PC-3 (cell line): ENCODE results near the gene KCNJ15. TPM values are rescaled to one million over a fixed set of nuclear protein-coding genes. Genes with fewer than 3 reads are reported as not detected.

Source experiments
- ATAC-seq: fragments of 200-7000 bp; cut with Tn5 transposase; 2 replicates; pipeline ENCODE4 v1.9.1; 2020; ENCODE audit warnings: mild to moderate bottlenecking, moderate library complexity
- BruUV-seq: library from RNA; stranded (reverse); fragments of 400-500 nt; replicated peaks from 2 replicates; lab custom pipeline; 2021; lab: Mats Ljungman, UMichigan
- CTCF ChIA-PET: fragments of 300-600 bp; sonication (Branson Sonifier 250); formaldehyde crosslinking; loops from one replicate; lab custom pipeline; 2022; ENCODE audit warnings: antibody characterized with exemption; lab: Charles Lee
- POLR2A ChIA-PET: fragments of 300-600 bp; sonication (Branson Sonifier 250); formaldehyde crosslinking; loops from one replicate; lab custom pipeline; 2022; ENCODE audit warnings: antibody characterized with exemption; ENCODE audit not compliant: unreplicated experiment; lab: Charles Lee
- DNase-seq: peaks from one replicate; pipeline ENCODE4 v3.0.0-alpha.2; 2015
- H2AFZ ChIP-seq: fragments of 300-600 bp; sonication (generic); 2 replicates; pipeline ENCODE4 v1.6.0; 2016; ENCODE audit warnings: antibody characterized with exemption, low read length
- H3F3A ChIP-seq: fragments of 300-600 bp; sonication (generic); one replicate; pipeline ENCODE4 v1.6.0; 2017; ENCODE audit warnings: antibody characterized with exemption, low read length, control low read depth, mild to moderate bottlenecking; ENCODE audit not compliant: unreplicated experiment
- H3K27ac ChIP-seq: fragments of 300-600 bp; sonication (generic); 2 replicates; pipeline ENCODE4 v1.5.1; 2016; ENCODE audit warnings: mild to moderate bottlenecking, low read length
- H3K27me3 ChIP-seq: fragments of 300-600 bp; sonication (generic); 2 replicates; pipeline ENCODE4 v1.6.1; 2016; ENCODE audit warnings: low read length, mixed read lengths
- H3K36me3 ChIP-seq: fragments of 300-600 bp; sonication (generic); 2 replicates; pipeline ENCODE4 v1.6.1; 2016; ENCODE audit warnings: low read depth, mixed run types, low read length, mixed read lengths
- H3K4me1 ChIP-seq: fragments of 300-600 bp; sonication (generic); 2 replicates; pipeline ENCODE4 v1.5.1; 2016; ENCODE audit warnings: low read length; ENCODE audit not compliant: insufficient read depth
- H3K4me2 ChIP-seq: fragments of 300-600 bp; sonication (generic); 2 replicates; pipeline ENCODE4 v1.6.0; 2016; ENCODE audit warnings: low read length
- H3K4me3 ChIP-seq: fragments of 300-600 bp; sonication (generic); 2 replicates; pipeline ENCODE4 v1.5.1; 2016; ENCODE audit warnings: mild to moderate bottlenecking, low read length, mixed read lengths
- H3K79me2 ChIP-seq: fragments of 300-600 bp; sonication (generic); 2 replicates; pipeline ENCODE4 v1.6.1; 2017; ENCODE audit warnings: low read length, mixed read lengths
- H3K9ac ChIP-seq: fragments of 300-600 bp; sonication (generic); 2 replicates; pipeline ENCODE4 v1.6.0; 2016; ENCODE audit warnings: mild to moderate bottlenecking, low read length
- H3K9me2 ChIP-seq: fragments of 300-600 bp; sonication (generic); replicated peaks from 2 replicates; pipeline ENCODE4 v1.6.1; 2016; ENCODE audit warnings: mixed run types, low read length, mixed read lengths
- H3K9me3 ChIP-seq: fragments of 300-600 bp; sonication (generic); 2 replicates; pipeline ENCODE4 v1.6.1; 2016; ENCODE audit warnings: low read length, mixed read lengths
- H4K20me1 ChIP-seq: fragments of 300-600 bp; sonication (generic); 2 replicates; pipeline ENCODE4 v1.6.1; 2016; ENCODE audit warnings: low read length, mixed read lengths
- EZH2 ChIP-seq: fragments of 300-600 bp; sonication (generic); IDR thresholded peaks from one replicate; pipeline ENCODE4 v1.6.1; 2017; ENCODE audit warnings: antibody characterized with exemption, mild to moderate bottlenecking, low read length; ENCODE audit not compliant: unreplicated experiment
- EZH2phosphoT487 ChIP-seq: fragments of 300-600 bp; sonication (generic); IDR thresholded peaks from 2 replicates; pipeline ENCODE4 v1.6.1; 2018; ENCODE audit warnings: mild to moderate bottlenecking, antibody characterized with exemption, low read length, borderline replicate concordance
- intact Hi-C: fragments of 100-400 bp; cut with micrococcal nuclease; formaldehyde crosslinking; loops from 2 replicates; pipeline ENCODE4 v1.9.0; 2023
- total RNA-seq: library from RNA; depleted of rRNA; stranded (reverse); fragments of >200 nt; gene quantifications from 2 replicates; pipeline ENCODE4 v1.2.3, GENCODE V29; 2014
- TF ChIP-seq, protein P1 (sequence below): fragments of 300-600 bp; sonication (generic); conservative IDR thresholded peaks from 2 replicates; pipeline ENCODE4 v1.5.1; 2017; ENCODE audit warnings: antibody characterized with exemption, low read depth, mild to moderate bottlenecking, low read length

KCNJ15 gene
- total RNA-seq, 1 experiment from 2014 or later = 0.26 TPM

DNA sequence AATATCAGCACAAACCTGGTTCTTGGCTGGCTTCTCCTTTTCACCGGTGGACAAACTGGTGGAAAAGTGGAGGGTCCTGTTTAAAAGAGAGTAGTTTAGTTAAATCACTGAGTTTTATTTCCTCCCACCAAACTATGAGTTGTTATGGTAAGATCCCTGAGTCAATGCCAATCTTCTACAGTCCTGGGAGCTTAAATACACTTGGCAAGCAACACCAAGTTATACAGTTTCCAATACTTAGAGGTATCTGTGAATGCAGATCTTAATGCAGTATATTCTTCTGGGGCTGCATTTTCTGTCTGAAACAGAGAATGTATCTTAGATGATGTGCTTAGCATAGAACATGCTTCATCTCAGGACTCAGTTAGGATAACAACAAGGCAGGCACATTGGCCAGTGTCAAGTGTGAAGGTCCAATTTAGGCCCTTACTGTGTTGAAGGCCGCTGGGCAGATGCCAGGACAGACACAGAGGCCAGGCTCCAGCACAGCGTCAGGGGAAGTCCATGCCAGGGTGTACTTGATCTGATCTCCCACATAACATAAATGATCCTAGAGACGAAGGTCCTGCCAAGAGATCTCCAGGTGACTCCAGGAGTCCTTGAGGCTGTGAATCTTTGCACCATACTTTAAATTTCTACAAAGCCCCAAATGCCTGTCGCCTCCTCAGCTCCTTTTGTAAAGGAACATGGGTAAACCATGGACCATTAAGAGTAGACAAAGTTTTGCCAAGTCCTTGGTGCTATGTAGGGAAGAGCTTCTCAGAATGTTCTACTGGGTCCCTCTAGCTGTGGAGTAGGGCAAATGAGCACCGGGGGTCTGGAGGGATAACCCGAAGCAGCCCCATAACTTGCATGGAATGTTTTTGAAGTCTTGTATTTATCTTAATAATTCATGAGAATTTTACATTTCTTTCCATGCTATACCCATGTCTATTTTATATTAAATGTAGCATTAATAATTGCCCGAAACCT is 76.8 kb downstream of the KCNJ15 start:
- H3K79me2 ChIP-seq = no peaks in the 10 kb centered on the region
- no peak overlapping the region for H3K9ac ChIP-seq
- POLR2A ChIA-PET = no interaction called here
- H3K4me2 ChIP-seq = no peak overlapping the region
- no peak for DNase-seq
- no peak overlapping the region for H2AFZ ChIP-seq
- no peaks in the 10 kb centered on the region for H4K20me1 ChIP-seq
- H3K9me3 ChIP-seq = no peaks in the 10 kb centered on the region
- no peaks in the 10 kb centered on the region for H3K27me3 ChIP-seq
- CTCF ChIA-PET = no interaction called here
- no peaks in the 10 kb centered on the region for H3K4me1 ChIP-seq
- no peaks in the 10 kb centered on the region for H3K9me2 ChIP-seq
- no TSS peak for BruUV-seq
- H3F3A ChIP-seq = no peaks in the 10 kb centered on the region
- no peak for TF ChIP-seq EZH2phosphoT487
- TF ChIP-seq, protein P1, sequence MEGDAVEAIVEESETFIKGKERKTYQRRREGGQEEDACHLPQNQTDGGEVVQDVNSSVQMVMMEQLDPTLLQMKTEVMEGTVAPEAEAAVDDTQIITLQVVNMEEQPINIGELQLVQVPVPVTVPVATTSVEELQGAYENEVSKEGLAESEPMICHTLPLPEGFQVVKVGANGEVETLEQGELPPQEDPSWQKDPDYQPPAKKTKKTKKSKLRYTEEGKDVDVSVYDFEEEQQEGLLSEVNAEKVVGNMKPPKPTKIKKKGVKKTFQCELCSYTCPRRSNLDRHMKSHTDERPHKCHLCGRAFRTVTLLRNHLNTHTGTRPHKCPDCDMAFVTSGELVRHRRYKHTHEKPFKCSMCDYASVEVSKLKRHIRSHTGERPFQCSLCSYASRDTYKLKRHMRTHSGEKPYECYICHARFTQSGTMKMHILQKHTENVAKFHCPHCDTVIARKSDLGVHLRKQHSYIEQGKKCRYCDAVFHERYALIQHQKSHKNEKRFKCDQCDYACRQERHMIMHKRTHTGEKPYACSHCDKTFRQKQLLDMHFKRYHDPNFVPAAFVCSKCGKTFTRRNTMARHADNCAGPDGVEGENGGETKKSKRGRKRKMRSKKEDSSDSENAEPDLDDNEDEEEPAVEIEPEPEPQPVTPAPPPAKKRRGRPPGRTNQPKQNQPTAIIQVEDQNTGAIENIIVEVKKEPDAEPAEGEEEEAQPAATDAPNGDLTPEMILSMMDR = peak; percentile 37
- TF ChIP-seq EZH2 = no peak
- no peak for ATAC-seq
- H3K36me3 ChIP-seq = no peaks in the 10 kb centered on the region
- intact Hi-C loops = no loop called here
- no peak overlapping the region for H3K27ac ChIP-seq
- no peak overlapping the region for H3K4me3 ChIP-seq

DNA sequence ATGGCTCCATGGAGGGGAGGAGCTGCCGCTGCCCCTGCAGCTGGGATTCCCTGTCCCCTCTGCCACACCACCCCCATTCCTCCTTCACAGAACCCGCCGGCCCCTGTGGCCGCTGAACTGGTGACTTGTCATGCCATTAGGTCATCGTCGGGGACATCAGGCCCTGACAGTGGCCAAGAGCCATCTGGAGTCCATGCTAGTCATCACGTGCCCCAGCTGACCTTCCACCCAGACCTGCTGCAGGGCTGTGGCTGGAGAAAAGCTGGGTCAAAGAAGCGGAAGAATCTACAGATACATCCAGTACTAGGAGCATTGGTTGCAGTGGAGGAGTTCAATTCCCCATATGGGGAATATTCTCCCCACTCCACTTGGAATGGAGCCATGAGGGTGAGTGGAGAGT is 78.1 kb downstream of the KCNJ15 start:
- no peak overlapping the region for H2AFZ ChIP-seq
- no peak for TF ChIP-seq EZH2phosphoT487
- TF ChIP-seq, protein P1 = no peak
- no peak for TF ChIP-seq EZH2
- no peak overlapping the region for H3K4me3 ChIP-seq
- no peaks in the 10 kb centered on the region for H3K36me3 ChIP-seq
- intact Hi-C loops = no loop called here
- H3F3A ChIP-seq = no peaks in the 10 kb centered on the region
- DNase-seq = no peak
- H4K20me1 ChIP-seq = no peaks in the 10 kb centered on the region
- no peaks in the 10 kb centered on the region for H3K4me1 ChIP-seq
- no peak overlapping the region for H3K4me2 ChIP-seq
- H3K79me2 ChIP-seq = no peaks in the 10 kb centered on the region
- no peak for ATAC-seq
- H3K9me3 ChIP-seq = no peaks in the 10 kb centered on the region
- ChIA-PET POLR2A (no interaction called here), CTCF (no interaction called here)
- no TSS peak for BruUV-seq
- no peaks in the 10 kb centered on the region for H3K27me3 ChIP-seq
- H3K27ac ChIP-seq = no peak overlapping the region
- no peaks in the 10 kb centered on the region for H3K9me2 ChIP-seq
- H3K9ac ChIP-seq = no peak overlapping the region

- DNase-seq = no peak
- no peak overlapping the region for H2AFZ ChIP-seq
- no peaks in the 10 kb centered on the region for H3K9me2 ChIP-seq
- intact Hi-C loops = no loop called here
- H3F3A ChIP-seq = no peaks in the 10 kb centered on the region
- no peak overlapping the region for H3K9ac ChIP-seq
- ChIA-PET POLR2A (no interaction called here), CTCF (no interaction called here)
- ATAC-seq = no peak
- no peaks in the 10 kb centered on the region for H3K9me3 ChIP-seq
- H3K27ac ChIP-seq = no peak overlapping the region
- H3K27me3 ChIP-seq = no peaks in the 10 kb centered on the region
- H3K4me2 ChIP-seq = no peak overlapping the region
- H3K4me3 ChIP-seq = no peak overlapping the region
- TF ChIP-seq EZH2phosphoT487 (no peak), EZH2 (no peak)
- TF ChIP-seq, protein P1 = no peak
- no peaks in the 10 kb centered on the region for H4K20me1 ChIP-seq
- H3K79me2 ChIP-seq = no peaks in the 10 kb centered on the region
- H3K36me3 ChIP-seq = no peaks in the 10 kb centered on the region
- BruUV-seq = no TSS peak
- peaks cover 4% of the 10 kb centered on the region for H3K4me1 ChIP-seq
These were observed 81.0 kb downstream of the KCNJ15 start for GRCh38 chr21:38337793-38338192.
